Measurements from ENCODE around the gene CLPTM1L.
"Not testable (repeated sequence)": the region's sequence is repeated elsewhere in the genome, so short reads cannot be mapped to it uniquely, and the experiment has no call there.

CLPTM1L gene

GRCh38 chr5:1282993-1283728, 61.7 kb downstream of the CLPTM1L start:
- H3K9ac ChIP-seq (ENCODE audit: low read depth, low read length, poor library complexity); H4K8ac ChIP-seq (ENCODE audit: low read depth, low read length); H3K9me3 ChIP-seq (replicated peaks in 1 of 2; ENCODE audit: control insufficient read depth in 2 of 2, insufficient read depth in 1 of 2, low read depth in 1 of 2, low read length in 2 of 2); H2BK5ac ChIP-seq (ENCODE audit: low read length); H3K4me3 ChIP-seq (ENCODE audit: low read length in 2 of 2); H2BK12ac ChIP-seq (ENCODE audit: low read length); H2AK5ac ChIP-seq (ENCODE audit: low read depth, low read length); H3K4ac ChIP-seq (ENCODE audit: low read length); H2BK120ac ChIP-seq (ENCODE audit: low read depth, low read length); H2BK15ac ChIP-seq (ENCODE audit: low read length); H3K4me2 ChIP-seq (ENCODE audit: insufficient read depth, low read length, poor library complexity, severe bottlenecking); H3K18ac ChIP-seq (ENCODE audit: low read length); H3K36me3 ChIP-seq (replicated peaks in 1 of 2; ENCODE audit: control insufficient read depth in 2 of 2, insufficient read depth in 2 of 2, low read length in 2 of 2); DNase-seq (ENCODE audit: low spot score); H3K27me3 ChIP-seq (ENCODE audit: control insufficient read depth in 3 of 3, insufficient read depth in 3 of 3, low read depth in 1 of 3, low read length in 3 of 3); H3K79me1 ChIP-seq (ENCODE audit: low read depth, low read length); H2AFZ ChIP-seq (ENCODE audit: low read length); H4K91ac ChIP-seq (ENCODE audit: low read depth, low read length, poor library complexity); H3K4me1 ChIP-seq (ENCODE audit: control insufficient read depth in 2 of 2, insufficient read depth in 1 of 2, low read depth in 1 of 2, low read length in 2 of 2); H3K27ac ChIP-seq (replicated peaks; ENCODE audit: low read length): not testable (repeated sequence)
- Histone ChIP-seq H3K14ac (ENCODE audit: low read length) (peak overlapping the region; percentile 71), H3K23ac (ENCODE audit: low read depth, low read length, poor library complexity) (peak overlapping the region; percentile 43)
- no CpG with 5 or more reads among the region's 40 CpGs for WGBS, 2 donors (ENCODE audit: extremely low coverage in 2 of 2, insufficient read length in 2 of 2, insufficient replicate concordance in 1 of 2)

- Histone ChIP-seq H4K8ac (ENCODE audit: low read depth, low read length) (no peak overlapping the region), H3K36me3 (replicated peaks in 1 of 2; ENCODE audit: control insufficient read depth in 2 of 2, insufficient read depth in 2 of 2, low read length in 2 of 2) (peaks cover 0 to 11% of the 10 kb centered on the region in 2 donors), H3K23ac (ENCODE audit: low read depth, low read length, poor library complexity) (no peak overlapping the region), H3K27me3 (ENCODE audit: control insufficient read depth in 3 of 3, insufficient read depth in 3 of 3, low read depth in 1 of 3, low read length in 3 of 3) (peaks cover 0 to 3% (median 0%) of the 10 kb centered on the region in 3 experiments), H2BK15ac (ENCODE audit: low read length) (no peak overlapping the region), H2AK5ac (ENCODE audit: low read depth, low read length) (no peak overlapping the region), H3K4me2 (ENCODE audit: insufficient read depth, low read length, poor library complexity, severe bottlenecking) (peak overlapping the region; percentile 11), H3K79me1 (ENCODE audit: low read depth, low read length) (peaks cover 10% of the 10 kb centered on the region), H2AFZ (ENCODE audit: low read length) (no peak overlapping the region), H3K27ac (replicated peaks; ENCODE audit: low read length) (no peak overlapping the region), H3K4me3 (ENCODE audit: low read length in 2 of 2) (no peak overlapping the region), H3K14ac (ENCODE audit: low read length) (peak overlapping the region; percentile 17), H3K4ac (ENCODE audit: low read length) (no peak overlapping the region), H2BK5ac (ENCODE audit: low read length) (no peak overlapping the region), H2BK12ac (ENCODE audit: low read length) (no peak overlapping the region), H2BK120ac (ENCODE audit: low read depth, low read length) (no peak overlapping the region), H4K91ac (ENCODE audit: low read depth, low read length, poor library complexity) (no peak overlapping the region), H3K9ac (ENCODE audit: low read depth, low read length, poor library complexity) (no peak overlapping the region), H3K18ac (ENCODE audit: low read length) (no peak overlapping the region), H3K9me3 (replicated peaks in 1 of 2; ENCODE audit: control insufficient read depth in 2 of 2, insufficient read depth in 1 of 2, low read depth in 1 of 2, low read length in 2 of 2) (peaks cover 0 to 2% of the 10 kb centered on the region in 2 donors), H3K4me1 (ENCODE audit: control insufficient read depth in 2 of 2, insufficient read depth in 1 of 2, low read depth in 1 of 2, low read length in 2 of 2) (no peaks in the 10 kb centered on the region)
- no CpG with 5 or more reads among the region's 37 CpGs for WGBS, 2 donors (ENCODE audit: extremely low coverage in 2 of 2, insufficient read length in 2 of 2, insufficient replicate concordance in 1 of 2)
- no peak for DNase-seq (ENCODE audit: low spot score)
Observed at GRCh38 chr5:1282131-1282992, 62.5 kb downstream of the CLPTM1L start.

GRCh38 chr5:1281038-1281882, 63.6 kb downstream of the CLPTM1L start:
- Histone ChIP-seq H2BK5ac (ENCODE audit: low read length) (no peak overlapping the region), H2BK12ac (ENCODE audit: low read length) (no peak overlapping the region), H3K14ac (ENCODE audit: low read length) (no peak overlapping the region), H2BK120ac (ENCODE audit: low read depth, low read length) (no peak overlapping the region), H4K91ac (ENCODE audit: low read depth, low read length, poor library complexity) (no peak overlapping the region), H2AK5ac (ENCODE audit: low read depth, low read length) (no peak overlapping the region), H2AFZ (ENCODE audit: low read length) (no peak overlapping the region), H3K27ac (replicated peaks; ENCODE audit: low read length) (no peak overlapping the region), H3K9ac (ENCODE audit: low read depth, low read length, poor library complexity) (no peak overlapping the region), H2BK15ac (ENCODE audit: low read length) (no peak overlapping the region), H3K23ac (ENCODE audit: low read depth, low read length, poor library complexity) (no peak overlapping the region), H3K36me3 (replicated peaks in 1 of 2; ENCODE audit: control insufficient read depth in 2 of 2, insufficient read depth in 2 of 2, low read length in 2 of 2) (peaks cover 0 to 10% of the 10 kb centered on the region in 2 donors), H4K8ac (ENCODE audit: low read depth, low read length) (no peak overlapping the region), H3K4me1 (ENCODE audit: control insufficient read depth in 2 of 2, insufficient read depth in 1 of 2, low read depth in 1 of 2, low read length in 2 of 2) (no peaks in the 10 kb centered on the region), H3K79me1 (ENCODE audit: low read depth, low read length) (peaks cover 10% of the 10 kb centered on the region), H3K27me3 (ENCODE audit: control insufficient read depth in 3 of 3, insufficient read depth in 3 of 3, low read depth in 1 of 3, low read length in 3 of 3) (peaks cover 0 to 3% (median 0%) of the 10 kb centered on the region in 3 experiments), H3K4me2 (ENCODE audit: insufficient read depth, low read length, poor library complexity, severe bottlenecking) (no peak overlapping the region), H3K18ac (ENCODE audit: low read length) (no peak overlapping the region), H3K4me3 (ENCODE audit: low read length in 2 of 2) (no peak overlapping the region), H3K9me3 (replicated peaks in 1 of 2; ENCODE audit: control insufficient read depth in 2 of 2, insufficient read depth in 1 of 2, low read depth in 1 of 2, low read length in 2 of 2) (peaks cover 0 to 2% of the 10 kb centered on the region in 2 donors), H3K4ac (ENCODE audit: low read length) (no peak overlapping the region)
- no peak for DNase-seq (ENCODE audit: low spot score)
- WGBS, 2 donors (ENCODE audit: extremely low coverage in 2 of 2, insufficient read length in 2 of 2, insufficient replicate concordance in 1 of 2) = no CpG with 5 or more reads among the region's 16 CpGs
